ENCODE results near the gene FABP7. TPM values are rescaled to one million over a fixed set of nuclear protein-coding genes. Genes with fewer than 3 reads are reported as not detected.

Gene FABP7
- total and polyA plus RNA-seq, 2 experiments from 2014 or later = 6.6 to 15.7 TPM

DNA sequence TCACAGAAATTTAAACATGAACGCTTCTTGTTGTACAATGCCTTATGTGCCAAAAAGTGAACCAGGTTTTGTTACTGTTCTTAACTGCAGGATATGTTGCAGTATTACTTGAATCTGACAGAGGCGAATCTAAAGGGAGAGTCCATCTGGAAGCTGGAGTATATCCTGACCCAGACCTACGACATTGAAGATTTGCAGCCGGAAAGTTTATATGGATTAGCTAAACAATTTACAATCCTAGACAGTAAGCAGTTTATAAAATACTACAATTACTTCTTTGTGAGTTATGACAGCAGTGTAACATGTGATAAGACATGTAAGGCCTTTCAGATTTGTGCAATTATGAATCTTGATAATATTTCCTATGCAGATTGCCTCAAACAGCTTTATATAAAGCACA is 29.5 kb downstream of the FABP7 start:
- ATAC-seq (no peak), DNase-seq (ENCODE audit: low spot score) (no peak)
- no peaks in the 10 kb centered on the region for H3K9me3 Mint-ChIP-seq
- TF ChIP-seq ZNF114 (CRISPR knock-in tag; IDR thresholded peaks at IDR 0.05) (no peak), NANOG (IDR thresholded peaks at IDR 0.05; ENCODE audit: borderline replicate concordance) (no peak), JUNB (IDR thresholded peaks at IDR 0.05; ENCODE audit: unreplicated experiment) (no peak), CREB1 (CRISPR knock-in tag; IDR thresholded peaks at IDR 0.05; ENCODE audit: low read depth) (no peak), EZH2phosphoT487 (IDR thresholded peaks at IDR 0.05; ENCODE audit: unreplicated experiment) (no peak), EZH2 (IDR thresholded peaks at IDR 0.05; ENCODE audit: low read depth, unreplicated experiment) (no peak), STAT1 (IDR thresholded peaks at IDR 0.05; ENCODE audit: unreplicated experiment) (no peak)
- TF ChIP-seq, protein P1, sequence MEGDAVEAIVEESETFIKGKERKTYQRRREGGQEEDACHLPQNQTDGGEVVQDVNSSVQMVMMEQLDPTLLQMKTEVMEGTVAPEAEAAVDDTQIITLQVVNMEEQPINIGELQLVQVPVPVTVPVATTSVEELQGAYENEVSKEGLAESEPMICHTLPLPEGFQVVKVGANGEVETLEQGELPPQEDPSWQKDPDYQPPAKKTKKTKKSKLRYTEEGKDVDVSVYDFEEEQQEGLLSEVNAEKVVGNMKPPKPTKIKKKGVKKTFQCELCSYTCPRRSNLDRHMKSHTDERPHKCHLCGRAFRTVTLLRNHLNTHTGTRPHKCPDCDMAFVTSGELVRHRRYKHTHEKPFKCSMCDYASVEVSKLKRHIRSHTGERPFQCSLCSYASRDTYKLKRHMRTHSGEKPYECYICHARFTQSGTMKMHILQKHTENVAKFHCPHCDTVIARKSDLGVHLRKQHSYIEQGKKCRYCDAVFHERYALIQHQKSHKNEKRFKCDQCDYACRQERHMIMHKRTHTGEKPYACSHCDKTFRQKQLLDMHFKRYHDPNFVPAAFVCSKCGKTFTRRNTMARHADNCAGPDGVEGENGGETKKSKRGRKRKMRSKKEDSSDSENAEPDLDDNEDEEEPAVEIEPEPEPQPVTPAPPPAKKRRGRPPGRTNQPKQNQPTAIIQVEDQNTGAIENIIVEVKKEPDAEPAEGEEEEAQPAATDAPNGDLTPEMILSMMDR (conservative IDR thresholded peaks at IDR 0.05; ENCODE audit: low read depth in 2 of 2) = no peak
- TF ChIP-seq, protein P2, sequence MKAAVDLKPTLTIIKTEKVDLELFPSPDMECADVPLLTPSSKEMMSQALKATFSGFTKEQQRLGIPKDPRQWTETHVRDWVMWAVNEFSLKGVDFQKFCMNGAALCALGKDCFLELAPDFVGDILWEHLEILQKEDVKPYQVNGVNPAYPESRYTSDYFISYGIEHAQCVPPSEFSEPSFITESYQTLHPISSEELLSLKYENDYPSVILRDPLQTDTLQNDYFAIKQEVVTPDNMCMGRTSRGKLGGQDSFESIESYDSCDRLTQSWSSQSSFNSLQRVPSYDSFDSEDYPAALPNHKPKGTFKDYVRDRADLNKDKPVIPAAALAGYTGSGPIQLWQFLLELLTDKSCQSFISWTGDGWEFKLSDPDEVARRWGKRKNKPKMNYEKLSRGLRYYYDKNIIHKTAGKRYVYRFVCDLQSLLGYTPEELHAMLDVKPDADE (IDR thresholded peaks at IDR 0.05) = no peak
- TF ChIP-seq, protein P3, sequence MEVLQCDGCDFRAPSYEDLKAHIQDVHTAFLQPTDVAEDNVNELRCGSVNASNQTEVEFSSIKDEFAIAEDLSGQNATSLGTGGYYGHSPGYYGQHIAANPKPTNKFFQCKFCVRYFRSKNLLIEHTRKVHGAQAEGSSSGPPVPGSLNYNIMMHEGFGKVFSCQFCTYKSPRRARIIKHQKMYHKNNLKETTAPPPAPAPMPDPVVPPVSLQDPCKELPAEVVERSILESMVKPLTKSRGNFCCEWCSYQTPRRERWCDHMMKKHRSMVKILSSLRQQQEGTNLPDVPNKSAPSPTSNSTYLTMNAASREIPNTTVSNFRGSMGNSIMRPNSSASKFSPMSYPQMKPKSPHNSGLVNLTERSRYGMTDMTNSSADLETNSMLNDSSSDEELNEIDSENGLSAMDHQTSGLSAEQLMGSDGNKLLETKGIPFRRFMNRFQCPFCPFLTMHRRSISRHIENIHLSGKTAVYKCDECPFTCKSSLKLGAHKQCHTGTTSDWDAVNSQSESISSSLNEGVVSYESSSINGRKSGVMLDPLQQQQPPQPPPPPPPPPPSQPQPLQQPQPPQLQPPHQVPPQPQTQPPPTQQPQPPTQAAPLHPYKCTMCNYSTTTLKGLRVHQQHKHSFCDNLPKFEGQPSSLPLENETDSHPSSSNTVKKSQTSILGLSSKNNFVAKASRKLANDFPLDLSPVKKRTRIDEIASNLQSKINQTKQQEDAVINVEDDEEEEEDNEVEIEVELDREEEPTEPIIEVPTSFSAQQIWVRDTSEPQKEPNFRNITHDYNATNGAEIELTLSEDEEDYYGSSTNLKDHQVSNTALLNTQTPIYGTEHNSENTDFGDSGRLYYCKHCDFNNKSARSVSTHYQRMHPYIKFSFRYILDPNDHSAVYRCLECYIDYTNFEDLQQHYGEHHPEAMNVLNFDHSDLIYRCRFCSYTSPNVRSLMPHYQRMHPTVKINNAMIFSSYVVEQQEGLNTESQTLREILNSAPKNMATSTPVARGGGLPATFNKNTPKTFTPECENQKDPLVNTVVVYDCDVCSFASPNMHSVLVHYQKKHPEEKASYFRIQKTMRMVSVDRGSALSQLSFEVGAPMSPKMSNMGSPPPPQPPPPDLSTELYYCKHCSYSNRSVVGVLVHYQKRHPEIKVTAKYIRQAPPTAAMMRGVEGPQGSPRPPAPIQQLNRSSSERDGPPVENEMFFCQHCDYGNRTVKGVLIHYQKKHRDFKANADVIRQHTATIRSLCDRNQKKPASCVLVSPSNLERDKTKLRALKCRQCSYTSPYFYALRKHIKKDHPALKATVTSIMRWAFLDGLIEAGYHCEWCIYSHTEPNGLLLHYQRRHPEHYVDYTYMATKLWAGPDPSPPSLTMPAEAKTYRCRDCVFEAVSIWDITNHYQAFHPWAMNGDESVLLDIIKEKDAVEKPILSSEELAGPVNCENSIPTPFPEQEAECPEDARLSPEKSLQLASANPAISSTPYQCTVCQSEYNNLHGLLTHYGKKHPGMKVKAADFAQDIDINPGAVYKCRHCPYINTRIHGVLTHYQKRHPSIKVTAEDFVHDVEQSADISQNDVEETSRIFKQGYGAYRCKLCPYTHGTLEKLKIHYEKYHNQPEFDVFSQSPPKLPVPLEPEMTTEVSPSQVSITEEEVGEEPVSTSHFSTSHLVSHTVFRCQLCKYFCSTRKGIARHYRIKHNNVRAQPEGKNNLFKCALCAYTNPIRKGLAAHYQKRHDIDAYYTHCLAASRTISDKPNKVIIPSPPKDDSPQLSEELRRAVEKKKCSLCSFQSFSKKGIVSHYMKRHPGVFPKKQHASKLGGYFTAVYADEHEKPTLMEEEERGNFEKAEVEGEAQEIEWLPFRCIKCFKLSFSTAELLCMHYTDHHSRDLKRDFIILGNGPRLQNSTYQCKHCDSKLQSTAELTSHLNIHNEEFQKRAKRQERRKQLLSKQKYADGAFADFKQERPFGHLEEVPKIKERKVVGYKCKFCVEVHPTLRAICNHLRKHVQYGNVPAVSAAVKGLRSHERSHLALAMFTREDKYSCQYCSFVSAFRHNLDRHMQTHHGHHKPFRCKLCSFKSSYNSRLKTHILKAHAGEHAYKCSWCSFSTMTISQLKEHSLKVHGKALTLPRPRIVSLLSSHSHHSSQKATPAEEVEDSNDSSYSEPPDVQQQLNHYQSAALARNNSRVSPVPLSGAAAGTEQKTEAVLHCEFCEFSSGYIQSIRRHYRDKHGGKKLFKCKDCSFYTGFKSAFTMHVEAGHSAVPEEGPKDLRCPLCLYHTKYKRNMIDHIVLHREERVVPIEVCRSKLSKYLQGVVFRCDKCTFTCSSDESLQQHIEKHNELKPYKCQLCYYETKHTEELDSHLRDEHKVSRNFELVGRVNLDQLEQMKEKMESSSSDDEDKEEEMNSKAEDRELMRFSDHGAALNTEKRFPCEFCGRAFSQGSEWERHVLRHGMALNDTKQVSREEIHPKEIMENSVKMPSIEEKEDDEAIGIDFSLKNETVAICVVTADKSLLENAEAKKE (CRISPR knock-in tag; IDR thresholded peaks at IDR 0.05) = no peak
- TF ChIP-seq, protein P4, sequence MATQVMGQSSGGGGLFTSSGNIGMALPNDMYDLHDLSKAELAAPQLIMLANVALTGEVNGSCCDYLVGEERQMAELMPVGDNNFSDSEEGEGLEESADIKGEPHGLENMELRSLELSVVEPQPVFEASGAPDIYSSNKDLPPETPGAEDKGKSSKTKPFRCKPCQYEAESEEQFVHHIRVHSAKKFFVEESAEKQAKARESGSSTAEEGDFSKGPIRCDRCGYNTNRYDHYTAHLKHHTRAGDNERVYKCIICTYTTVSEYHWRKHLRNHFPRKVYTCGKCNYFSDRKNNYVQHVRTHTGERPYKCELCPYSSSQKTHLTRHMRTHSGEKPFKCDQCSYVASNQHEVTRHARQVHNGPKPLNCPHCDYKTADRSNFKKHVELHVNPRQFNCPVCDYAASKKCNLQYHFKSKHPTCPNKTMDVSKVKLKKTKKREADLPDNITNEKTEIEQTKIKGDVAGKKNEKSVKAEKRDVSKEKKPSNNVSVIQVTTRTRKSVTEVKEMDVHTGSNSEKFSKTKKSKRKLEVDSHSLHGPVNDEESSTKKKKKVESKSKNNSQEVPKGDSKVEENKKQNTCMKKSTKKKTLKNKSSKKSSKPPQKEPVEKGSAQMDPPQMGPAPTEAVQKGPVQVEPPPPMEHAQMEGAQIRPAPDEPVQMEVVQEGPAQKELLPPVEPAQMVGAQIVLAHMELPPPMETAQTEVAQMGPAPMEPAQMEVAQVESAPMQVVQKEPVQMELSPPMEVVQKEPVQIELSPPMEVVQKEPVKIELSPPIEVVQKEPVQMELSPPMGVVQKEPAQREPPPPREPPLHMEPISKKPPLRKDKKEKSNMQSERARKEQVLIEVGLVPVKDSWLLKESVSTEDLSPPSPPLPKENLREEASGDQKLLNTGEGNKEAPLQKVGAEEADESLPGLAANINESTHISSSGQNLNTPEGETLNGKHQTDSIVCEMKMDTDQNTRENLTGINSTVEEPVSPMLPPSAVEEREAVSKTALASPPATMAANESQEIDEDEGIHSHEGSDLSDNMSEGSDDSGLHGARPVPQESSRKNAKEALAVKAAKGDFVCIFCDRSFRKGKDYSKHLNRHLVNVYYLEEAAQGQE (IDR thresholded peaks at IDR 0.05; ENCODE audit: unreplicated experiment) = no peak
- Histone ChIP-seq H3F3A (replicated peaks; ENCODE audit: low read depth) (no peaks in the 10 kb centered on the region), H3K36me3 (ENCODE audit: insufficient read depth) (no peaks in the 10 kb centered on the region), H3K27me3 (ENCODE audit: insufficient read depth) (no peaks in the 10 kb centered on the region), H2AFZ (no peak overlapping the region), H3K9me2 (ENCODE audit: insufficient read depth) (no peaks in the 10 kb centered on the region), H3K4me2 (no peak overlapping the region), H3K4me1 (ENCODE audit: insufficient read depth) (no peaks in the 10 kb centered on the region), H3K79me2 (replicated peaks; ENCODE audit: insufficient read depth) (no peaks in the 10 kb centered on the region), H3K27ac (ENCODE audit: low read depth) (no peak overlapping the region), H3K4me3 (no peak overlapping the region), H4K20me1 (replicated peaks; ENCODE audit: insufficient read depth) (no peaks in the 10 kb centered on the region)
- H3K27ac Mint-ChIP-seq = no peak overlapping the region
- no peak overlapping the region for H3K4me3 Mint-ChIP-seq
- no peaks in the 10 kb centered on the region for H3K36me3 Mint-ChIP-seq (ENCODE audit: low read depth)
- H3K27me3 Mint-ChIP-seq (ENCODE audit: insufficient read depth, low read depth, poor library complexity) = peaks cover 2% of the 10 kb centered on the region
- no peaks in the 10 kb centered on the region for H3K4me1 Mint-ChIP-seq

All from GM23338 (cell line).